Purkinje cell (primary cell): ENCODE results near the gene GALNT2. TPM values are rescaled to one million over a fixed set of nuclear protein-coding genes. Genes with fewer than 3 reads are reported as not detected.

Experiments
- polyA plus RNA-seq: library from polyadenylated mRNA; unstranded; fragments of >200 nt; fragmentation: Nextera tagmentation; gene quantifications from 2 replicates; pipeline ENCODE4 v1.2.1, GENCODE V29; 2014

GALNT2 gene
- polyA plus RNA-seq: 5.0 and 6.3 TPM in 2 replicates

DNA sequence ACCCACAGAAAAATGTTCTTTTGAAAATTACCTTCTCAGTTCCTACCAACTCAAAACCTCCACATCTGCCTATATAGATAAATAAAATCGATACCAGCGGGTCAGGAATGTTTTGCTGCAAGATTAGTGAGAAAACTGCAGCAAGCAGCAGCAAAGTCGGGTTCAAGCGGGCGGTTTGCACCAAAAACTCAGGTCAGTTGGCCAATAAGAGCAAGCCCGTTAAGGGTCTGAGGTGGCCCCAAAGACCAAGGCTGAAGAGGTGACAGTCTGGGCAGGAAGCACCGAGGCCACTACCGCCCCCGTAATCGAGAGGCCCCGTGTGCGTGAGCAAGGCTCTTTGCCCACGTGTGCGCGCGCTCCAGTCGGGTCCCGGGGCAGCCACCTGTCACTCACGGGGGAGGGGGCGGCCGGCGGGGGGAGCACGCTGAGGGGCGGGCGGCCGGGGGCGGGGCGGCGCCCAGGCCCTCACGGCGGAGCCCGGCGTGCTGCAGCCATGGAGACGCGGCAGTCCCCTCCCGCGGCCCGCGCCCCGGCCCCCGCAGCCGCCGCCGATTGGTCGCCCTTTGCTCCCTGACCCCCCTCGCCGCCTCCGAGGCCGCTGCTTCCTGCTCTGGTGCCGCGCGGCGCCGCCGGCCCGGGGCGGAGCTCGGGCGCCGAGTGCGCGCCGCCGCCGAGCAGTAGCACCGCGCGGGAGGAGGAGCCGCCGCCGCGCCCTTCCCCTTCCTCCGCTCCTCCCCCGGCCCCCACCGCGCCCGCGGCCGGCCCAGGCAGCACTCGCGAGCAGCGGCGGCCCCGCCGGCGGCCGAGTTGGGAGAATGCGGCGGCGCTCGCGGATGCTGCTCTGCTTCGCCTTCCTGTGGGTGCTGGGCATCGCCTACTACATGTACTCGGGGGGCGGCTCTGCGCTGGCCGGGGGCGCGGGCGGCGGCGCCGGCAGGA, at the start of gene GALNT2:
Gene GALNT2, plus strand, starts transcription at position 773 of the 939 bp plus-strand sequence. Its CDS starts 43 bp downstream, at position 816.

